Activated CD4-positive, alpha-beta T cell treated with anti-CD3 and anti-CD28 coated beads, Interleukin-2, amount 50 U/mL, for 4 hours (primary cell): ENCODE data around the gene HMOX2.

Experiments used
- DNase-seq, 2 experiments: peaks; one replicate each; pipeline ENCODE4 v3.0.0-alpha.2; 2020

HMOX2 gene

DNA sequence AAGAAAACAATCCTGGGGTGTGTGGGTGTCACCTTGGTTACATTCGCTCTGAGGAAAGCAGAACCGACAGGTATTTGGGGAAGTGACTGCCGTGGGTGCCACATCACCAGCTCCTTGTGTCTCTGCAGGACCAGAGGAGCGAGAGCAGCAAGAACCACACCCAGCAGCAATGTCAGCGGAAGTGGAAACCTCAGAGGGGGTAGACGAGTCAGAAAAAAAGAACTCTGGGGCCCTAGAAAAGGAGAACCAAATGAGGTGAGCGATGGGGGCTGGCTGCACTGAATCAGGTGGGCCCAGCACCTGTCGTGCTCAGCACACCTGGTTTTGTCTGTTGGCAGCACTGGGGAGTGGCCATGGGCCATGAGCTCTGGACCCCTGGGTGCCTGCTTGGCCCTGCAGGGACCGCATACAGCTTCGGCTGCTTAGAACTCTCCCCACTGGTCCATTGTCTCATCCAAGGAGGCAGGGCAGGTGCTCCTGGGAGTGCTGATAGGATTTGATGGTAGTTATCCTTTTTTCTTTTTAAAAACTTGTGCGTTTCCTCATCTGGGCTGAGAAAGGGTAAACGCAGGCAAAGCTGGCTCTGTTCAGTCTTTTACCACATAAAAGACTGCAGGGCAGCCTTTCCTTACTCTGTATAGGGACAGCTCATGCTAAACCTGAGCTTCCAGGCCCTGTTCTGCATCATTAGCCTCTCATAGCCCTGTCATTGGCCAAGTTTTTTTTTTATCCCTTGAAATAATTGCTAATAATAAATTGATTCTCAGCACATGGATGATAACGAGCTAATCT is 29.4 kb downstream of the HMOX2 start:
- DNase-seq, result peak; percentile 64 to 67

DNA sequence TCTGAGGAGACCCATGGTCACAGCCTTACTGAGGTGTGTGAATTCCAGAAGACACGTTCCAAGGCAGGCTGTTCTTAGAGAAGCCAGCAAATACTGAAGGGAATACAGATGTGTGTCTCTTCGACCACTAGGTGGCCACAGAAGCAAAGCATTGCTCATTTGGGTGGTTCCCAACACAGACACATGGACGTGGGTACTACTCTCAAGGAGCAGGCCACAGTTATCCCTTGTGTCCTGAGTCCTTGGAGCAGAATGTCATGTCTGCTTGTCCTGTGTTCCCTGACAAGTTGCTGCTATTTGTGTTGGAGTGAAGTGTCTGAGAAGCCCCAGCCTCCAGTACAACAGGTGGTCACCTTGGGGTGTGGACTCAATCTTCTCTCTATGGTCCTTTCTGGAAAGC is 30.3 kb downstream of the HMOX2 start:
- DNase-seq, result peak; percentile 49 to 53

GRCh38 chr16:4507588-4508345 is 31.6 kb downstream of the HMOX2 start:
- no peak for DNase-seq

- no peak for DNase-seq
Observed at GRCh38 chr16:4508806-4509205, 32.6 kb downstream of the HMOX2 start.

GRCh38 chr16:4509420-4509819 is 33.2 kb downstream of the HMOX2 start:
- no peak for DNase-seq

- no peak for DNase-seq
Observed at GRCh38 chr16:4510131-4510530, 33.9 kb downstream of the HMOX2 start.

GRCh38 chr16:4510747-4511426 is 34.7 kb downstream of the HMOX2 start:
- no peak for DNase-seq

DNA sequence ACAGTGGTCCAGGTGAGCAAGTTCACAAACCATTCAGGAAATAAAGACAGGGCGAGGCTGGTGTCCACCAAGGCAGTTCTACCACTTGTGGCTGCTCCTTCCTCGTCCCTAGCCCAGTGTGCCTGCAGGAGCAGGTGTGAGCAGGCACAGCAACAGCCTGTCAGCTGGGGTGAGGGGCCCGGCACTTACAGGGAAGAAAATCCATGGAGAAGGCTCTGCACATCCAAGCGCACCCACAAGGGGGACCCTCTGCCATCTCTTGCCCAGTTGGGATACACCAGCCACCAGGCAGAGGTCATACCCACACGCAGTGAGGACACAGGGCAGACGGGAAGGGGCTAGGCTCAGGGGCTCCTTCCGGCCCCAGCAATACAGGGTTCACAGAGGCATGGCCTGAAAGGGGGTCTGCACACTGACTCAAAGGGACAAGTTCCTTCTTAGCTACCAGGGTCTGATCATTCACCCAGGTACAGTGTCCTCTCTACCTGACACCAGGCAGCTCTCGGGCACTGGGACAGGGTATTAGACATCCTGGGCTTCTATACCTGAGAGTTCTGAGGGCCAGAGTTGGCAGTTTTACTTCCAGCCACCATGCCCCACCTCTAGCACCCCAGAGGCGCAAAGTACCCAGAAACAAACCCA is 35.4 kb downstream of the HMOX2 start:
- DNase-seq, result no peak

DNA sequence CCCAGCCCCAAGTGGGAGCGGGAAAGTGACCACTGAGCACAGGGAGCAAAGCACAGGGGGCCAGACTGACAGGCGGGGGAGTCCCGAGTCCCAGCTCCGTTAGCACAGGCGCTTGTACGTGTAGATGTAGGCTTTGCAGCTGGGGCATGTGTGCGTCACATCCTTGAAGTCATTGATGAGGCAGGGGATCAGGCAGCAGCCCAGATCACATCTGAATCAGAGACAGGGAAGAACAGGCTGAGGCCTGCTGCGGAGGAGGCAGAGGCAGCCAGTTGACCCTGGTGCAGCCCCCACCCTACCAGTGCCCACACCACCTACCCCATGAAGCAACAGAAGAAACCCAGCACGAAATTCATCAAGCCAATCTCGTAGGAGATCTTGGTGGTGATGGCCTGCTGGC is 36.3 kb downstream of the HMOX2 start:
- DNase-seq, result no peak

GRCh38 chr16:4513086-4513860 is 37.1 kb downstream of the HMOX2 start:
- DNase-seq, result no peak

GRCh38 chr16:4513881-4514280 is 37.7 kb downstream of the HMOX2 start:
- no peak for DNase-seq

- no peak for DNase-seq
Observed at GRCh38 chr16:4514606-4515005, 38.4 kb downstream of the HMOX2 start.

- DNase-seq, result no peak
Observed at GRCh38 chr16:4515611-4516233, 39.5 kb downstream of the HMOX2 start.

DNA sequence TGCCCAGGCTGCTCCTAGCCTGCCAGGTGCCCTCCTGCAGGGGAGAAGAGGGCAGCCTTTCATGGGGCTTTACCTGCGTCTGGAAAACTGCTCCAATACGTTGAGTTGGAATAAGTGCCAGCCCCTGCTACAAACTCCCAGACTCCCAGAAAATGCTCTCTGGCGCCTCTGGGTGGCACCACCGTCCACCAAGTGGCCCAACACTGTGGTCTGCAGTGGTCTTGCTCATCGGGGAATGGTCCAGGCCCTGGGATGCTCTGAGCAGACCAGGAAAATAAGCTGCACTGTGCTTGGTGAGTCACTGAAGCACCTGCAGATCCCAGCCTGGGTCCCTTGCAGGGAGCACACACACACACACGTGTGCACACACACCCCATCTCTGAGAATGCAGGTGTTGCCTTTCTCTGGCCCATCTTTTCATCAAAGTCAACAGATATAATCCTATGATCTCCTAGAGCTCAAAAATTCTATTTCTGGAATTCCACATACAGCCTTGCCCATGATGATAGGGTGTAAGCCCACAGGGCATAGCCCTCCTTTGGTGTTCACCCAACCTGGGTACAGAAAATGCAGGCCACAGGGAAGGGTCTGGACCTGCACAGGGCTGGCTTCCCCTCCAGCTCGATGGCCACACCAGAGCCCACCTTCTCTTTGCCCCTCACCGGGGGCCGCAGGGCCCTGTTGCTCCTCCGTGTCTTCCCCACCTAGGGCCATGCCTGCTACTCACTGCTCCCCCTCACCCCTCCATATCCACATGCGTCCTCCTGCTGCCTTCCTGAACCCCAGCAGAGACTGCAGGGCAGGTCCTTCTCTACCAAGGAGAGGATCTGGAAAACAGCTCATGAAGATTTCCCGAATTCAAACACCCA is 41.8 kb downstream of the HMOX2 start:
- no peak for DNase-seq

DNA sequence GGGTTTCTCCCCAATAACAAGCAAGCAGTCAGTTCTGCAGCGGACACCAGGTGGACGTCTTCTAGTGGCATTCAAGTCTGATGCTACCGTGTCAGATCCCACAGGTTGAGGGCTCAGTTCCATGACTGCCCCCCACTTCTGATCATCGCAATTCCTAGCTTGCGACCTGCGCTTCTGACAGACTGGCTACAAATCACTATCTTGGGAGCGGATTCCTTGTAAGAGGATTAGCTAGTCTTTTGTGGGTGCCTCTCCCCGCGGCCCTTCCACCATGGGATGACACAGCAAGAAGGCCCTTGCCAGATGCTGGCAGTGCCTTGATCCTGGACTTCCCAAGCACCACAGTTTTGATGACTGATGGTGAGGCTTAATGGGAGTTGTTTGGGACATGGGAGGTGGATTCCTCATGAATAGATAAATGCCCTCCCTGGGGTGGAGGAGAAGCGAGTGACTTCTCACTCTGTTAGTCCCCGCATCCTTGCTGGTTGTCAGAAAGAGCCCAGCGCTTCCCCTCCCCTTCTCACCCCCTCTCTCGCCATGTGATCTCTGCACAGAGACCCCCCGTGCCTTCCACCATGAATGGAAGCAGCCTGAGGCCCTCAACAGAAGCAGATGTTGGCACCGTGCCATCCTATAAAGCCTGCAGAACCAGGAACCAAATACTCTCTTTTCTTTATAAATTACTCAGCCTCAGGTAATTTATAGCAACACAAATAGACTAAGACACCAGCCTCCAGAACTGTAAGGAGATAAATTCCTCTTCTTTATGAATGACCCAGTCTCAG is 43.3 kb downstream of the HMOX2 start:
- DNase-seq, result no peak

GRCh38 chr16:4520913-4521312 is 44.7 kb downstream of the HMOX2 start:
- no peak for DNase-seq

GRCh38 chr16:4522051-4522581 is 45.9 kb downstream of the HMOX2 start:
- no peak for DNase-seq

GRCh38 chr16:4523686-4524085 is 47.5 kb downstream of the HMOX2 start:
- DNase-seq, result no peak

DNA sequence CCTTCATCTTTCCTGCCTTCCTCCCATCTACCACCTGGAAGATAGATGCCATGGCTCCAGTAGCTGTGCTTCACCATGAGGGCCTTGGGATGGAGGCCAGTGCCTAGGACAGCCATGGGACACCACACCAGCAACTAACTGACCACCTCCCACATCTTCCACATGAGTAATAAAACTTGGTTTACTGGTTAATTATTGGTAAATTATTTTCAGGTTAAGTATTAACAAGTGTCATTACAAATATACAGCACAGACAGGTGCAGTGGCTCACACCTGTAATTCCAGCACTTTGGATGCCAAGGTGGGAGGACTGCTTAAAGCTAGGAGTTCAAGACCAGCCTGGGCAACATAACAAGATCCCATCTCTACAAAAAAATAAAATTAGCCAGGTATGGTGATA is 48.4 kb downstream of the HMOX2 start:
- DNase-seq, result no peak

- DNase-seq, result no peak
Observed at GRCh38 chr16:4525069-4525468, 48.9 kb downstream of the HMOX2 start.
